CD4-positive, CD25-positive, alpha-beta regulatory T cell (primary cell): ENCODE measurements around the gene TMEM240. TPM values are rescaled to one million over a fixed set of nuclear protein-coding genes. Genes with fewer than 3 reads are reported as not detected.

Experiments
- ATAC-seq, 2 donors: fragments of 150-1000 bp; cut with Tn5 transposase; one replicate each; pipeline ENCODE4 v1.10.0; 2021; ENCODE audit warnings: low read depth in 2 of 2, moderate number of reproducible peaks in 2 of 2, moderate library complexity in 1 of 2
- DNase-seq, 3 donors: peaks; one replicate each; pipeline versions ENCODE4 v3.0.0 to v3.0.0-alpha.2; 2012 to 2022; ENCODE audit warnings: mixed read lengths in 1 of 3
- H3K27ac ChIP-seq: one replicate; pipeline ENCODE4 v1.7.0; 2013; ENCODE audit warnings: mild to moderate bottlenecking, low read length; ENCODE audit not compliant: insufficient read depth, poor library complexity, severe bottlenecking
- H3K27me3 ChIP-seq: one replicate; pipeline ENCODE4 v1.7.0; 2013; ENCODE audit warnings: low read length; ENCODE audit not compliant: control insufficient read depth, insufficient read depth
- H3K36me3 ChIP-seq: one replicate; pipeline ENCODE4 v1.7.0; 2013; ENCODE audit warnings: mild to moderate bottlenecking, low read length, moderate library complexity; ENCODE audit not compliant: control insufficient read depth, insufficient read depth
- H3K4me1 ChIP-seq: 2 replicates; pipeline ENCODE4 v1.7.0; 2013; ENCODE audit warnings: mild to moderate bottlenecking, low read length; ENCODE audit not compliant: insufficient read depth, control insufficient read depth, poor library complexity, severe bottlenecking
- H3K4me3 ChIP-seq: one replicate; pipeline ENCODE4 v1.7.0; 2013; ENCODE audit warnings: low read depth, mild to moderate bottlenecking, low read length, moderate library complexity
- H3K9me3 ChIP-seq, 2 experiments: 1 replicate in 1 of 2; 2 replicates in 1 of 2; pipeline ENCODE4 v1.7.0; 2013; ENCODE audit warnings: low read length in 2 of 2, mild to moderate bottlenecking in 1 of 2, moderate library complexity in 1 of 2; ENCODE audit not compliant: control insufficient read depth in 2 of 2
- H3K27ac Mint-ChIP-seq, 3 donors: one replicate each; pipeline ENCODE4 v1.8.0; 2020 to 2022; ENCODE audit warnings: mild to moderate bottlenecking in 3 of 3, mixed read lengths in 3 of 3, moderate library complexity in 2 of 3
- H3K27me3 Mint-ChIP-seq: one replicate; pipeline ENCODE4 v1.8.0; 2022; ENCODE audit warnings: mild to moderate bottlenecking, mixed read lengths
- H3K36me3 Mint-ChIP-seq: one replicate; pipeline ENCODE4 v1.8.0; 2020; ENCODE audit warnings: mixed read lengths
- H3K4me1 Mint-ChIP-seq, 4 donors: one replicate each; pipeline ENCODE4 v1.8.0; 2020 to 2022; ENCODE audit warnings: mixed read lengths in 4 of 4, mild to moderate bottlenecking in 1 of 4
- H3K4me3 Mint-ChIP-seq, 4 donors: one replicate each; pipeline ENCODE4 v1.8.0; 2020 to 2022; ENCODE audit warnings: mild to moderate bottlenecking in 4 of 4, mixed read lengths in 4 of 4, moderate library complexity in 3 of 4
- H3K9me3 Mint-ChIP-seq, 7 donors: one replicate each; pipeline ENCODE4 v1.8.0; 2020 to 2022; ENCODE audit warnings: mixed read lengths in 7 of 7, mild to moderate bottlenecking in 3 of 7, moderate library complexity in 2 of 7
- polyA plus RNA-seq, 4 donors: library from polyadenylated mRNA; unstranded; fragments of 300-500 nt; fragmentation: Illumina TruSeq; gene quantifications; one replicate each; pipeline ENCODE4 v1.2.3, GENCODE V29; 2021
- total RNA-seq: library from RNA; stranded (reverse); gene quantifications from one replicate; pipeline ENCODE4 v1.2.3, GENCODE V29; 2022

The TMEM240 gene
- total RNA-seq (not detected), polyA plus RNA-seq (not detected)

DNA sequence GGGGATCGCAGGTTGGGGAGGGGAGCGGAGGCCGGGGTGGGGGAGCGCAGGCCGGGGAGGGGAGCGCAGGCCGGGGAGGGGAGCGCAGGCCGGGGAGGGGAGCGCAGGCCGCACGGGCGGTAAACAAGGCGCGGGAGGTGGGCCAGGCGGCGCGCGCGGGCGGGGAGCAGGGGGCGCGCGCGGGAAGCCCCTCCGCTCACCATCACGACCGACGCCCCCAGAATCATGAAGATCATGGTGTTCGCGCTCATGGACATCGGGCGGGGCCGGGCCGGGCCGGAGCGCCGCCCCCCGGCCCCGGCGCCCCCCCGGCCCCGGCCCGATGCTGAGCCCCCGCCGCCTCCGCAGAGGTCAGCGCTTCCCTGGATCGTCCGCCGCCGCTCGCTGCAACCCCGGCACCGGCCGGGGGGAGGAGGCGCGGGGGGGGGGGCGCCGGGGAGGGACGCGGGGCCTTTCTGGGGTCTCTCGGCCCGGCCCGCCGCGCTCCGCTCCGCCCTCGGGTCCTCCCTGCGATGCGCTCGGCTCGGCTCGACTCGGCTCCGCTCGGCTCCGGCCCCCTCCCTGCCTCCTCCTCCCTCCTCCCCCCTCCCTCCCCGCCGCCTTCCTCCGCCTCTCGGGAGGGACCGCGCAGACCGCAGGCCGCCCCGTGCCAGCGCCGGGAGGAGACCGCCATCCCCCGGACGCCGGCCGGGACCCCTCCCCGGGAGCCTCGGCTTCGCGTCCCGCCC is at the start of gene TMEM240:
Gene TMEM240, minus strand, starts transcription at position 535 of the 728 bp plus-strand sequence. Its CDS starts 278 bp downstream, at position 257.
- DNase-seq = peak; percentile 24 to 45 (median 43)
- Histone ChIP-seq H3K27me3 (peaks cover 3% of the 10 kb centered on the region), H3K4me1 (peaks cover 11% of the 10 kb centered on the region), H3K27ac (peak within 1 kb of the TSS; percentile 33), H3K9me3 (no peaks in the 10 kb centered on the region), H3K4me3 (no peak within 1 kb of the TSS), H3K36me3 (peaks cover 5% of the 10 kb centered on the region)
- Mint-ChIP-seq H3K4me3 (peak within 1 kb of the TSS in 3 of 4 donors; percentile 64 to 70 (median 65)), H3K27ac (no peak within 1 kb of the TSS), H3K4me1 (peaks cover 0 to 11% (median 0%) of the 10 kb centered on the region in 4 donors), H3K36me3 (no peaks in the 10 kb centered on the region), H3K27me3 (no peaks in the 10 kb centered on the region), H3K9me3 (no peaks in the 10 kb centered on the region)
- ATAC-seq = peak; percentile 46 to 48

DNA sequence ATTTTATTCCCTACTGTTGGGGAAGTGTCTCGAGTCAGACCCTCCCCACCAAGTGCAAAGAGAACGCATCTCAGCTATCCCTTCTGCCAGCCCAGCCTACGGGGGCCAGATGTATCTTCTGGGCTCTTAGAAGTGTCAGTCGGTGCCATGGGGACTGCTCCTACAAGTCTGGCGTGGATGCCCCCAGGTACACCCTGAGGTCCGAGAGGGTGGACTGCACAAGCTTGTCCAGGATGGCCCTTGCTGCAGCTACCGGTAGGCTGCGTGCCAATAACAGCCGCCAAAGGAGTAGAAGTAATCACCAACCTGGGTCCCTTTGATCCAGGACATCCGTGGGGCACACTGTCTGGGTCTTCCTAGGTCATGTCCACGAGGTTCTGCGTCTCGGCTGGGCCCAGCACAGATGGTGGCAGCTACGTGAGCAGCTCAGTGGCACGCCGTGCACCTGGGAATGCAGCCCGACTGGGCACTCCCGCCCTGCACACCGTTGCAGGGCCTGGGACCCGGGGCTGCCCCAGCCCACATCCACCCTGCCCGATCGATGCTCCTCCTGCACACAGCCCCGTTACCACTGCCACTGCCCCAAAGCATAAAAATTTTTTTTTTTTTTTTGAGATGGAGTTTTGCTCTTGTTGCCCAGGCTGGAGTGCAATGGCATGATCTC is 43.1 kb upstream of the TMEM240 start:
- H3K4me3 Mint-ChIP-seq = no peak overlapping the region
- no peaks in the 10 kb centered on the region for H3K9me3 Mint-ChIP-seq
- no peaks in the 10 kb centered on the region for H3K36me3 Mint-ChIP-seq
- H3K9me3 ChIP-seq = no peaks in the 10 kb centered on the region
- no peaks in the 10 kb centered on the region for H3K4me1 ChIP-seq
- no peak overlapping the region for H3K27ac Mint-ChIP-seq
- peaks cover 56% of the 10 kb centered on the region for H3K27me3 Mint-ChIP-seq
- no peak overlapping the region for H3K4me3 ChIP-seq
- peaks cover 0 to 2% (median 0%) of the 10 kb centered on the region in 4 donors for H3K4me1 Mint-ChIP-seq
- DNase-seq = no peak
- H3K27ac ChIP-seq = no peak overlapping the region
- no peak for ATAC-seq
- no peaks in the 10 kb centered on the region for H3K27me3 ChIP-seq
- no peaks in the 10 kb centered on the region for H3K36me3 ChIP-seq

DNA sequence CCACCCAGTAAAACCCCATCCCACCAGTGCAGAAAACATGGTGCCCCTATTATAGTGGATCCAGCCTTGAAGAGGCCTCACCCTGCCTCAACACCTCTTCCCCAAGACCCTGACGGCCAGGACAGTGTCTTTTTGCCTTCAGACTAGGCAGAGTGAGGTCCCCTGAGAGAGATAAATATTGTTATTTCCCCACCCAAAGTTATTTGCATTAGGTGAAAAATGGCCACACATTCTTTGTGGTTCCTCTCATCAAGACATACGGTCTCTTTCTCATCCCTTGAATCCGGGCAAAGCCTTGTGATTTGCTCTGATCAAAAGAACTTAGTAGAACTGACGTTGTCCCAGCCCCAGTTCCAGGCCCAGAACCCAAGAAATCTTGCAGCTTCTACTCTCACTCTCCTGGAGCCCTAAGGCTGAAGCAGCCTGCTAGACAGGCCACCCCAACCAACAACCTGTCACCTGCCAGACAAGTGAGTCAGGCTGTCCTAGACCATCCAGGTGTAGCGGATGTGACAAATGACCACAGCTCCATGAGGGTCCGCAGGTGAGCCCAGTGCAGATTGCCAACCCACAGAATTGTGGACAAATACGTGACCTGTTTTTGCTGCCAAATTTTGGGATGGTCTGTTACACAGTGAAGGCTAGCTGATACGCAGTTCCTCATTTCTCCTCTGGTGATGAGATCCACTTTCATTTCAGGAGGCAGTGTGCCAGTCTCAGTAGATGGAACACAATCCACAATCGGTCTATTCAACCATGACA is 42.3 kb upstream of the TMEM240 start:
- H3K36me3 ChIP-seq = no peaks in the 10 kb centered on the region
- no peaks in the 10 kb centered on the region for H3K9me3 Mint-ChIP-seq
- no peaks in the 10 kb centered on the region for H3K27me3 ChIP-seq
- H3K27ac ChIP-seq = no peak overlapping the region
- peaks cover 0 to 2% (median 0%) of the 10 kb centered on the region in 4 donors for H3K4me1 Mint-ChIP-seq
- DNase-seq (no peak), ATAC-seq (no peak)
- no peak overlapping the region for H3K4me3 ChIP-seq
- no peak overlapping the region for H3K4me3 Mint-ChIP-seq
- no peaks in the 10 kb centered on the region for H3K36me3 Mint-ChIP-seq
- H3K9me3 ChIP-seq = no peaks in the 10 kb centered on the region
- no peaks in the 10 kb centered on the region for H3K4me1 ChIP-seq
- no peak overlapping the region for H3K27ac Mint-ChIP-seq
- peaks cover 57% of the 10 kb centered on the region for H3K27me3 Mint-ChIP-seq

DNA sequence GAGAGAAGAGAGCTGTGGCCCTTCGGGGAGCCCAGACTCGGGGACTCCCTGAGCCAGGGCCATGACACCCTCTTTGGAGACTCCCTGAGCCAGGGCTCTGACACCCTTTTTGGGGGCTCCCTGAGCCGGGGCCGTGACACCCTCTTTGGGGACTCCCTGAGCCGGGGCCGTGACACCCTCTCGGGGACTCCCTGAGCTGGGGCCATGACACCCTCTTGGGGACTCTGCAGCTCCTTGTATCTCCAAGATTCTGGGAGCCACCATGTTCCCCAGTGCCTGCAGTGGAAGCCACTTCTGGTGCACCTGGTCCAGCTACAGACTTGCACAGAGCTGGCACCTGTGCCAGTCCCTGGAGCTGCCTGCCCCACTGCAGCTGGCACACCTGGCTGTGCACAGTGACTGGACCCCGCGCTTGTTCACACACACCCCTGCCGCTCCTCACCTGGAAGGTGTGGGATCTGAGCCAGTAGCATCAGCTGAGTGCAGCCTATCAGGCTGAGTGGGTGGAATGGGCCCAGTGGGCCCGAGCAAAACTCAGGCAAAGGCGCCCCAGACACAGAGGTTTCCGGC is 38.0 kb upstream of the TMEM240 start:
- no peak for ATAC-seq
- H3K36me3 ChIP-seq = no peaks in the 10 kb centered on the region
- H3K27ac Mint-ChIP-seq = no peak overlapping the region

DNA sequence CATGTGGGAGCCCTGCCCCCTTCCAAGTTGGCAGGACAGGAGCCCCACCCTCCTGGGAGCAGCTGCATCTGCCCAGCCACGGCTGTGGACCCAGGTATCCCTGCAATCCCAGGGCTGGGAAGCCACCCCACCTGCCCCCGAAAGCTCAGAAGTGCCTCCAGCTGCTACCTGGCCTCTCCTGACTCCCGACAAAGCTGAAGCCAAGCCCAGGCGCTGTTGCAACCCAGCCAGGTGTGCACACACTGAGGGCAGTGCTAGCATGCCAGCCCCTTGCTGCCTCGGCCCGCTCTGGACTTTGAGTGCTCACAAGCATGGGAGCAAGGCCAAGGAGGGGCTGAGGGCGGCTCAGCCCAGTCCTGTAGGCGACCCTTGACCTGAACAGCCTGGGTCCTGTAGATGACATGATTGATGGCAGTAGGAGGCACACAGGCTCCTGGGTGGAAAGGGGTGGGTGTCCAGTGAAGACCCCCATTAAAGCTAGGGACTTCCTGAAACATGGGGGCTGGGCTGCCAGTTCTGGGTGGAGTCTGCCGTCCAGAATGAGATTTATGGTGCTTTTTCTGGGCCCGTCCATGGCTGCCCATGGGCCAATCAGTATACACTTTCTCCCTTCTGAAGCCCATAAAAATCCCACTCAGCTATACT is 37.1 kb upstream of the TMEM240 start:
- Mint-ChIP-seq H3K27ac (no peak overlapping the region), H3K4me1 (peaks cover 3 to 19% (median 12%) of the 10 kb centered on the region in 4 donors), H3K27me3 (peaks cover 40% of the 10 kb centered on the region), H3K36me3 (no peaks in the 10 kb centered on the region), H3K4me3 (peak overlapping the region in 1 of 4 donors; percentile 47), H3K9me3 (peaks cover 0 to 3% (median 0%) of the 10 kb centered on the region in 7 donors)
- Histone ChIP-seq H3K4me3 (no peak overlapping the region), H3K36me3 (no peaks in the 10 kb centered on the region), H3K27ac (no peak overlapping the region), H3K27me3 (no peaks in the 10 kb centered on the region), H3K4me1 (peaks cover 21% of the 10 kb centered on the region), H3K9me3 (no peaks in the 10 kb centered on the region)
- ATAC-seq (no peak), DNase-seq (no peak)

More for the DNA sequence above, 38.0 kb upstream of the TMEM240 start:
- Mint-ChIP-seq H3K27me3 (peaks cover 46% of the 10 kb centered on the region), H3K4me3 (peak overlapping the region in 2 of 4 donors; percentile 47 to 74), H3K9me3 (peaks cover 0 to 3% (median 0%) of the 10 kb centered on the region in 7 donors), H3K4me1 (peaks cover 3 to 15% (median 12%) of the 10 kb centered on the region in 4 donors), H3K36me3 (no peaks in the 10 kb centered on the region)
- Histone ChIP-seq H3K4me1 (peaks cover 11% of the 10 kb centered on the region), H3K4me3 (no peak overlapping the region), H3K9me3 (no peaks in the 10 kb centered on the region), H3K27ac (no peak overlapping the region), H3K27me3 (no peaks in the 10 kb centered on the region)
- no peak for DNase-seq

DNA sequence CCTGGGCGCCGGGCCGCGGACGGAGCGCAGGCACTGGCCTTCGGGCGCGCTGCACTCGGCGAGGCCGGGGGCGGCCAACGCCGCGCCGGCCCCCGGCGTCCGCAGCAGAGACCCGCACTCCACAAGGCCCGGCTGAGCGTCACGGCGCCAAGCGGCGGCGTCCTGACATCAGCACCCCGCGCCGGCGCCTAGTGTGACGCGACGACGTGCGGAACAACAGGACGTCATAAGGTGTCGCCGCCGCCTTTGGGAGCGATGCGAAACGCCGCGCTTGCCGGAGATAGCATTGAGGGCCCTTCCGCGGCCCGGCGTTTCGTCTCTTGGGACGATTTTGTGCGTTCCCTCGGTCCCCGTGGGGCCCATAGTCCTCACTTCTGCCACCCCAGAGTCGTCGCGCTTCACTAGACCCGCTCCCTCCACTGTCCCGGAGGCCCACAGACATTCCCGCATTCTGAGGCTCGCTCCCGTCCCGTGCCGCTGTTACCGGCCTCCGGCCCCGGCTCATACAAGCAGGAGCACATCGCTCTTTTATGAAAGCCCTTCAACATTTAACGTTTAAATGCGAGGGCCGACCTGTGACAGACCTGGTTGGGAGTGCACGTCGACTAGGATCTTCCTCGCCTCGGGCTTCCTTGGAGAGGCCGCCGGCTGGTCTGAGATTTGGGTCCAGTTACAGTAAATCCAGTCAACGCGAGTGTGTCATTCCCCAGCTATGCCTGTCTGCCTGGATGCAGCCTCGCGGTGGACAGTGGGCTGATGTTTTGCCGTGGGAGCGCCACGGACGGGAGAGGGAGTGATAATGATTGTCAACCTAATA is 34.5 kb upstream of the TMEM240 start, which contains the start of gene SSU72:
Gene SSU72, minus strand, starts transcription at position 143 of the 817 bp plus-strand sequence. CDS start 306 bp downstream, outside the sequence.
- ATAC-seq (peak; percentile 87 to 89), DNase-seq (peak; percentile 88 to 96 (median 94))
- Histone ChIP-seq H3K9me3 (no peaks in the 10 kb centered on the region), H3K27ac (peak within 1 kb of the TSS; percentile 96), H3K4me1 (peaks cover 33% of the 10 kb centered on the region), H3K4me3 (peak within 1 kb of the TSS; percentile 96), H3K27me3 (no peaks in the 10 kb centered on the region), H3K36me3 (no peaks in the 10 kb centered on the region)
- Mint-ChIP-seq H3K36me3 (peaks cover 7% of the 10 kb centered on the region), H3K27ac (peak within 1 kb of the TSS; percentile 99 to 100 (median 100)), H3K4me3 (peak within 1 kb of the TSS; percentile 94 to 98 (median 98)), H3K4me1 (peaks cover 8 to 37% (median 20%) of the 10 kb centered on the region in 4 donors), H3K9me3 (peaks cover 0 to 3% (median 0%) of the 10 kb centered on the region in 7 donors), H3K27me3 (peaks cover 21% of the 10 kb centered on the region)
